Astrocyte of the cerebellum (primary cell): Measurements from ENCODE around the gene CDH4.
A peak's percentile ranks its signal among the peaks of the same experiment; 100 is the strongest.

ENCODE experiments used
- DNase-seq: peaks from one replicate; pipeline ENCODE4 v3.0.0-alpha.2; 2011; ENCODE audit warnings: low read depth
- H3K4me3 ChIP-seq: 2 replicates; pipeline ENCODE4 v1.5.1; 2011; ENCODE audit warnings: mild to moderate bottlenecking, low read depth, low read length, moderate library complexity
- CTCF ChIP-seq: IDR thresholded peaks from 2 replicates; pipeline ENCODE4 v1.5.1; 2012; ENCODE audit warnings: low read length, low read depth, moderate library complexity, mild to moderate bottlenecking; ENCODE audit errors: missing control alignments
- in situ Hi-C: cut with HindIII; loops from 2 replicates; pipeline ENCODE4 v1.10.0; 2017; ENCODE audit warnings: low sequenced_read_pairs

Gene CDH4

GRCh38 chr20:61285152-61285645, 33.1 kb downstream of the CDH4 start:
- in situ Hi-C loops, result no loop called here
- H3K4me3 ChIP-seq, result no peak overlapping the region
- no peak for DNase-seq
- no peak for TF ChIP-seq CTCF

GRCh38 chr20:61285691-61286090, 33.6 kb downstream of the CDH4 start:
- in situ Hi-C loops, result no loop called here
- DNase-seq, result no peak
- no peak for TF ChIP-seq CTCF
- H3K4me3 ChIP-seq, result no peak overlapping the region

GRCh38 chr20:61287583-61288275, 35.7 kb downstream of the CDH4 start:
- in situ Hi-C loops, result no loop called here
- H3K4me3 ChIP-seq, result no peak overlapping the region
- DNase-seq, result no peak
- no peak for TF ChIP-seq CTCF

GRCh38 chr20:61288331-61288784, 36.3 kb downstream of the CDH4 start:
- H3K4me3 ChIP-seq, result no peak overlapping the region
- no peak for TF ChIP-seq CTCF
- in situ Hi-C loops, result no loop called here
- DNase-seq, result peak; percentile 37

- DNase-seq, result no peak
- no peak for TF ChIP-seq CTCF
- H3K4me3 ChIP-seq, result no peak overlapping the region
- in situ Hi-C loops, result no loop called here
These were observed 37.1 kb downstream of the CDH4 start for GRCh38 chr20:61289166-61289565.

- TF ChIP-seq CTCF, result no peak
- H3K4me3 ChIP-seq, result no peak overlapping the region
- no peak for DNase-seq
- in situ Hi-C loops, result no loop called here
These were observed 38.7 kb downstream of the CDH4 start for GRCh38 chr20:61290721-61291120.
